NCI-H128 (cell line): ENCODE data around the gene SMIM35.

Experiments used
- DNase-seq: peaks from one replicate; lab custom pipeline; 2025; ENCODE audit not compliant: unreplicated experiment; lab: John Stamatoyannopoulos, UW

The SMIM35 gene

DNA sequence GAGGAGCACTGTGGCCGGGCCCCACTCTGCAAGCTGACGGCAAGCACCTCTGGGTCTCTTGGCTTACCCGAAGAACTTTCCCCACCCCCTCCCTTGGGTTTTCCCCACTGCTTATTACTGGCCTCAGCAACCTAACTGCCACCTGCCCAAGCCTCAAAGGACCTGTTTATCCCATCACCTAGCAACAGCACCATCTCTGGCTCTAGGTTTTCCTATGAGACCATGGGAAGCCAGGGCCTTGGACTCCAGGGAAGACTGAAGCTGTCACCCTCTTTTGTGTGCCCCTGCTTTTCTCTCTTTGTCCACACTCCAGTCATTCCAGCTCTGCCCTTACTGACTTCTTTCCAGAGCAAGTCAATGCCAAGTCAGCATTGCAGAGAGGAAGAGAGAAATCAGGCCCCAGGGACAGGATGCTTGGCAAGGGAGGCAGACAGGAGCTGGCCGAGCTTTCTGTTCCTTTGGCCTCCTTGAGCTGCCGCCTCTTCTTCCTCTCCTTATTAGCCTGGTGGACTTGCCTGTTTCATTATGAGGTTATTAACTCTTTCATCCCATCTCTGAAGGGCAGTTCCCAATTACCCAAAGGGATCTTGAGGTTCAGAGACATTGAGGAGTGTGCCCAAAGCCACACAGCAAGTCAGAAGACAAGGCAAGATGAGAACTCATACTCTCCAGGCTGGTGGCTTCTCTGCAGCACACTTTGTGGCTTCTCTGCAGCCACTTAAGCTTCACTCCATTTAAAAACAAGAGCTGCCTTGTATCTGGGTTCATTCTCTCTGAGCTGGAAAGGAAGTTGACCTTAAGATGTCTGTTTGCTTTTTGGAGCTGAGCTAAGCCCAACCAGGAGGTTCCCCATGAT, at the start of gene SMIM35:
Gene SMIM35, minus strand, starts transcription at position 51 of the 856 bp plus-strand sequence. CDS start 206 bp downstream, outside the sequence.
- no peak for DNase-seq

DNA sequence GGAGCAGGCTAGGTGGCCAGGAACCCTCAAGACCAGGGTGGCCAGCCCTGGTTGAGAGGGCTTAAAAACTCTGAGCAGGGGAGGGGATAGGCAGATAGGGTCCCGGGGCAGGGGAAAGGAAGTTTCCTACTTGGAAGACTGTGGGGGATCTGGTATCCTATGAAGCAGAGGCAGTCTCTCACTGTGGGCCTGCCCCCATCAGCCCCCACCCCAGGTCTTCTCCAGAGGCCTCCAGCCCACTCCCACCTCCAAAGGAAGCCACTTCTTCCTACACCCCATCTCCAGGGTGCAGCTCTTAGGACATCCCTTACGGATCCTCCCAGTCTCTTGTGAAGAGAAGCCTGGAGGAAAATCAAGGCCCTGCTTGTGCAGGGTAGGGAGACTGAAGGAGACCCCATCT, 49.6 kb upstream of the SMIM35 start:
- no peak for DNase-seq

DNA sequence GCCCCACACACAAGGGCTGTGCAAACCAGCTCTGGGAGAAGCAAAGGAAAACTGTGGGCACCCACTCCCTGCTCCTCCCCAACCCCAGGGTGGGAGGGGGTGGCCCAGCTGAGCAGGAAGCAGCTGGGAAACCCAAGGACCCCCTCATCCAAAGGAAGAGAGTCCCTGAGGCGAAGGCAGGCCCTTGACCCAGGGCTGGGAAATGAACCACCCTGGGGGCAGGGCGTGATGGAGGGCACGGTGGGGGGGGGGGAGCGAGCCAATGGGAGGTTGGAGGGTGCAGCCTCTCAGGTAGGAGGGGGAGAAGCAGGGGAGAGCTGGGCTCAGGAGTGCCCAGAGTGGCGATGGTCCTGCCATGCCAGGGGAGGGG, 49.0 kb upstream of the SMIM35 start:
- DNase-seq: no peak

DNA sequence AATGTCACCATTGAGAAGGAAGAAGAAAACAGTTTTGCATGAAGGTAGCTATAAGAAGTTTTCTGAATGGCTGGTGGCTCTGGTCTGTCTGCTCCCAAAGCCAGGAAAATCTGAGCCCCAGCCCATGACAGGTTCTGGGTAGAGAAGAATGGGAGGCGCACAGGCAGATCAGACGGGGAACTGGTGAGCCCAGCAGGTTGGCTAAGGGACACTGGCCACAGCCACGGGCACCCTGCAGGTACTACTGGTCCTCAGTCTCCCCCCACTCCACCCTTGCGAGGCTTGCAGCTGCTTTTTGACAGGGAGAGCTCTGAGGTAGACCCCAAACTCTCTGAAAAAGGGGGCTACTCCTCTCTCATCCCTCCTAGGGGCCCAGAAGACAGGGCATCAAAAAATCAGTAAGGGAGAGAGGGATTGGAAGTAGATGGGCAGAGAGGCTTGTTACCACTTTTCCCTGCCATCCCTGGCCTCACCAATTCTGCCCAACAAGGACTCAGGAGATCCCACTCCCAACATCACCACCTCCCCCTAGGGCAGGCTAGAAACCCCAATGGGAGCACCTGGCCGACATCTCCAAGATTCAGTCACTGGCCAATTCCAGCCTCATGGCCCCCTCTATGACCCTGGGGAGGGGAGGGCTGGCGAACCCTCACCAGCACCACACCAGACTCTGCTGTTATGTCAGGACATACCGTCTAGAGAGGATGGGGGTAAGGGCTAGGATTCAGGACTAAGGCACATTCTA, 48.5 kb upstream of the SMIM35 start:
- DNase-seq: no peak

DNA sequence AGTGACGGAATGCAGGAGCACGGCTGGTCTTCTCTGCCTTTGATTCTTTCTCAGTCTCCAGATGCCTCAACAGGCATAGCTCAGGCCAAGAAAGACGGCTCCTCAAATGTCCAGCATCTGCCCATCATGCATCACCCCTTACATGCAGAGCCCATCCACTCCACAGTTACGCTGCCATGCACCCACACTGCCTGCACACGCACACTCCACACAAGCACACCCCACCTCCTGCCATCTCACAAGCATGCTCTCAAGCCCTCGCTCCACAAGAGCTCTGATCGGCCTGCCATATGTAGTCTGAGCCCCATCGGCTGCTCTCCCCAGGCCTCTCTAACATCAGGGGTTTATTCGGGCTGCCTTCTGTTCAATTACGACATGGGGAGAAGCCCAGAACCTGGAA, 47.1 kb upstream of the SMIM35 start:
- no peak for DNase-seq

DNA sequence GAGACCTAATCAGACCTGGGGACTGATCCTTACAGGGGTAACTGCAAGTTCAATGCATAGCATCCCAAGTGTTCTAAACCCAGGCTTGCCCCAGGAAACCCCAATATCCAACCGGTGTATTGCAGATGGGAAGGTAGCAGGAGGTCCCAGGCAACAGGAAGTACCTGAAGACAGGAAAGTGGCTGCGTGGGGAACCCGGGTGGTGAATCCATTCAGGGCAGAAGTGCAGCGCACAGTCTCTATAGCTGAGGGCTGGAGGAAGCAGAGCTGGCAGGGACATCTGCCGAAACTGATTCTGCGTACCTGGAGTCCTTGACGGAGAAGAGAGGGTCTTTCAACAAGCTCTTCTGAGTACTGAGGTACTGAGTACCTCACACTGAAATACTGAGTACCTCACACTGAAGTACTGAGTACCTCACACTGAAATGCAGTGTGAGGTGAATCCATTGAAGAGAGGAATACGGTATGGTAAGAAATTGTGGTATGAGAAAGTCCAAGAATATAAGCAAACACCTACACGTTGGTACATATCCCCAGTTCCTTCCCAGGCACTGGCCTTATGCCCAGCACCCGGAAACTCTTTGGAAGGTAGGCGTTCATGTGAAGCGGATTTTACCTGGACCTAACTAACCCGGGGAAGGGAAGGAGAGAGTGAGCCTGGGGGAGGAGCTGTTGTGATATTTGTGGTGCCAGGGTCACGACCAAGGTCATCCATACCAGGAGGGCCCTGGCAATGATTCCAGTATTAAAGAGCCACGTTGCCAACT, 45.8 kb upstream of the SMIM35 start:
- DNase-seq: no peak

DNA sequence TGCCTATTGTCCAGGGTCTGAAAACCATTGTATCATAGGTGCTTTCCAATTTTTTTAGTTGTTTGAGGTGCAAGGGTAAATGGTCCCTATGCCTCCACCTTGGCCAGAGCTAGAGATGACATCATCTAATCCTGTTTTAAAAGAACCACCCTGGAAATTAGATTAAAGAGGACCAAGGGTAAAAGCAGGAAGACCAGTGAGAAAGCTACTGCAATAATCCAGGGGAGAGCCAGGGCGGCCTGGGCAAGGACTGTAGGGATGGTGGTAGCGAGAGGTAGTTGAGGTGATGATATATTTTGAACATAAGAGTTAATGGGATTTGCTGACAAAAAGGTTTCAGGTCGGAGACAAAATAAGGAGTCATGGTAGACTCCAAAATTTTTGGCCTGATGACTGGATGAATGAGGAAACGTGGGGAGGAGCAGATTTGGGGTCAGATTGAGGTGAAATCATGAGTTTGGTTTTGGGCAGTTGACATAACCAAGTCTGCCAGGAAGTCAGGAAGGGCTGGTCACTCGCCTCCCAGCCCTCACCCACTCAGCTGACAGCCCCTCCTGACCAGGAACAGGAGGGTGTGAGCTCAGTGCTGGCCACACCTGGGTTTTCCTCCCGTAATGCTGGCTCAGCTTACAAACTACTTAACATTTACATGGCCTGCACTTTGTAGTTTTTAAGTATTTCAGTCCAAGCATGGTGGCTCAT, 42.9 kb upstream of the SMIM35 start:
- no peak for DNase-seq

DNA sequence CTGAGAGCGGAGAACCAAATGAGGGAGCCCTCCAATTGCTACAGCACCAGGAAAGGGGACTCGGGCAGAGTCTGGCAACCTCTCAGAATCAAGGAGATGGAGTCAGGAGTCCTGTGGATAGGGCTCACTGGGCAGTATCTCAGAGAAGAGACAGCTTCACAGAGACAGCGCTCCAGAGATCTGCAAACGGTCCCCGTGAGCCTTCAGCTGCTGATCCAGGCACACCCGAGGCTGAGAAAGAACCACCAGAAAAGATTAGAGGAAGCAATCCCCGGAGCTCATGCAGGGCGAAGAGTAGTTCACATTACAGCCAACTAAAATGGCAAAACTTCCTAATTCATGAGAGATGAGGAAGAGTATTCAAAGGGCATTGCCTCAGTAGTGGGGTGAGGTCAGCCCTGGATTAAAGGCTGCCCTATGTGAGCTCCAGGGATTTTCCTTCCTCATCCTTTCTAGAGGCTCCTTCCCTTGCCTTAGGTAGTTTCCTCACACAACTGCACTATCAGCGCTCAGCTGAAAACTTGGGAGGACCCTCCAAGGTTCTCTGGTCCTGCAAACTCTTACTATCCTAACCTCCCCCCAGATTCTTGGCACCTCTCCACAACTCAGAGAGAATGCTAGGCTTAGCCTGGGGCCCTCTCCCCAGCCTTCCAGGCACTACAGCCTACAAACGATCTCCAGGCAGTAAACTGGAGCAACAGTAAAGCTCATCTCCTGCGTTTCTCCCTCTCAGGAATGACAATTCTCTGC, 42.1 kb upstream of the SMIM35 start:
- no peak for DNase-seq

DNA sequence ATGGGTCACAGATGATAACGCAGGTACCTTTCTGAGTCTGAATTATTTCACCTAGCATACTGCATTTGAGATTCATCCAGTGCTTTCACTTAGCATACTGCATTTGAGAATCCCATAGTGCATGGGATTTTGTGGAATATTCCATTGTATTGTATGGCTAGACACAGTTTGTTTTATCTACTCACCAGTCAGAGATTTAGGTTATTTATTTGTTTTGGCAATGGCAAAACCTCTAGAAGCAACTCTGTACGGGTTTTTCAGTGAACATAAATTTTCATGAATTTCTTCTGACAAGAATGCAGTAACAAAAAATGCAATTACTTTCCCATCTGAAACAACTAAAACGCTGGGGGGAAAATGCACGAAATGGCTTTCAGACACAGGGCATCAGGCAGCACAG, 41.5 kb upstream of the SMIM35 start:
- no peak for DNase-seq

DNA sequence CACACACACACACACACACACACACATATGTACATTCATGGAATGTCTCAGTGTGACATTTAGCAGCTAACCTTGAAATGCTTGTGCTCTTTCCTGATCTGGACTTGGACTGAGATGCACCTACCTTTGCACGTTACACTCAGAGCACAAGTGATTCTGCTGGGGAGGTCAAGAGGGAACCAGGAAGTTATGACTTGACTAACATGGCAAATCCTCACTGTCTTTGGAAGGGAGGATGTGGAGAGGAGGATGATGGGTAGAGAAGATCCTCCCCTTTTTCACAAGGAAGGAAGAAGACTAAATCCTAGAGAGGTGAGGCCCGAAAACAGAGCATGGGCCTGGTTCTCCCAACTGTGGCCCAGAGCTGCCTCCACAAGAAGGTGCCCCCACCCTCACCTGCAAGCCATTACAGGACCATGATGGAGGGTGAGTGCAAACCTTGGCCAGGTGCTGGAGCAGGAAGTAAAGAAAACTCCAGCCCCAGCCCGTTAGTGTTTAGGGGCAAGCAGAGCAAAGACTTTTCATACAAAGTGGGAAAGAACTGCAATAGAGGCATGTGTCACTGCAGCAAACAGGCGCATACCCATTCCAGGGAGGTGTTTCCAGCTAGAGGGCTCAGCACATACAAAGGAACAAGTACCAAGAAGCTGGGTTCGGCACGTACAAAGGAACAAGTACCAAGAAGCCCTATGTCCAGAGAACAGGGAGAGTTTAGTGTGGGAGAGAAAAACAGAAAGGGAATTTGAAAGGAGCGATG, 39.5 kb upstream of the SMIM35 start:
- no peak for DNase-seq

DNA sequence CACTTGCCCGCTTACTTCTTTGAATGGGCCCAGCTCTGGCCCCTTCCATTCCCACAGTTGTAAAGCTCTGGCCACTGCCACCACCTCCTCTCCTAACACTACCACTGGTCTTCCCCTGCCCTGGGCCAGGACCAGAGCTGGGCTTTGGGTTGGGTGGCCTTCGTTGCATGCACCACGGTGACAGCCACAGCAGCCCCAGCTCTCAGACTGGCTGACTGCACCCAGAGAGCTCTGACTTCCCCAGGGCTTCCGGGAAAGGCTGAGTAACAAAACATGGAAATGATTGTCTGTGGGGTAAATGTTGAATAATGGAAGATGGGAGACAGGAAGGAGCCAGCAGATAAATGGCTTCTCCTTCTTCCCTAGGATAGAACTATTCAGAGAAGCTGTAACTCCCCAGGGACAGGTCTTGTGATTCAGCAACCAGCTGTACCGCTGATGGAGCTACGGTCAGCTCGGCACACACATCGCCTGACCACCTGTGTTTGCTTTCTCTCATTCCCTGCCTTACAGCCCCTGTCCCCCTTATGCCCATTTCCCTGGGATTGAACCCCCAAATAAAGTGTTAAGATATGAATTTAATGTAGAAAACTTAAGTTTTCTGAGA, 38.3 kb upstream of the SMIM35 start:
- no peak for DNase-seq

DNA sequence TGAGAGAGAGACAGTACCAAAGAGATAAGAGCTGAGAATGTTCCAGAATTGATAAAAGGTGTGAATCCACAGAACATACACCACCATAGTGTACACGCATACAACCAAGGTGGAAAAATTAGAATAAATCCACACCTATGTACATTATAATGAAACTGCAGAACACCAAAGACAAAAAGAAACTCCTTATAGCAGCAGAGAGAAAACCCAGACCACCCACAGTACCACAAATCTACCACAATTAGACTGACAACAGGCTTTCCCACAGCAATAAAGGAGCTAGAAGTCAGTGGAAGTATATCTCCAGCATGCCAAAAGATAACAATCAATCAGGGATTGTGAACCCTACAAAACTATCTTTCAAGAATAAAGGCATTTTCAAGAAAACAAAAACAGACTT, 34.0 kb upstream of the SMIM35 start:
- no peak for DNase-seq

DNA sequence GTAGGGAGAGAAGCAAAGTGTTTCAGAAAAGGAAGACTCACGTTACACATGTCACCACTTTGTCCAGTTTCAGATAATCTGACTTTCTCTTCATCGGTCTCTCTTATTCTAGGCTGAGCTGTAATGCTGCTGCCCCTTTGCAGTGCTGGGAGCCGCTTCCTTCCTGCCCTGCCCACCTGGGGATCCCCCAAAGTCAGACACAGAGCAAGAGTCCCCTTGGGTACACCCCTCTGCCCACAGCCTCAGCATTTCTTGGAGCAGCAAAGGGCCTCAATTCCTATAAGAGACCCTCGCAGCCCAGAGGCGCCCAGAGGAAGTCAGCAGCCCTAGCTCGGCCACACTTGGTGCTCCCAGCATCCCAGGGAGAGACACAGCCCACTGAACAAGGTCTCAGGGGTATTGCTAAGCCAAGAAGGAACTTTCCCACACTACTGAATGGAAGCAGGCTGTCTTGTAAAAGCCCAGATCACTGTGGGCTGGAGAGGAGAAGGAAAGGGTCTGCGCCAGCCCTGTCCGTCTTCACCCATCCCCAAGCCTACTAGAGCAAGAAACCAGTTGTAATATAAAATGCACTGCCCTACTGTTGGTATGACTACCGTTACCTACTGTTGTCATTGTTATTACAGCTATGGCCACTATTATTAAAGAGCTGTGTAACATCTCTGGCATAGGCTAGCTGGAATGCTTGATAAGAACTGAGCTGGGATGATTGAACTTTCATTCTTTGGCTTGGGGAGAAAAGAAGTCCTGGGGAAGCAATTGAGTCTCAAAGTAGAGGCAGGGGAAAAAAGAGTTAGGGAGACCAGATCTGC, 31.2 kb upstream of the SMIM35 start:
- DNase-seq: no peak

DNA sequence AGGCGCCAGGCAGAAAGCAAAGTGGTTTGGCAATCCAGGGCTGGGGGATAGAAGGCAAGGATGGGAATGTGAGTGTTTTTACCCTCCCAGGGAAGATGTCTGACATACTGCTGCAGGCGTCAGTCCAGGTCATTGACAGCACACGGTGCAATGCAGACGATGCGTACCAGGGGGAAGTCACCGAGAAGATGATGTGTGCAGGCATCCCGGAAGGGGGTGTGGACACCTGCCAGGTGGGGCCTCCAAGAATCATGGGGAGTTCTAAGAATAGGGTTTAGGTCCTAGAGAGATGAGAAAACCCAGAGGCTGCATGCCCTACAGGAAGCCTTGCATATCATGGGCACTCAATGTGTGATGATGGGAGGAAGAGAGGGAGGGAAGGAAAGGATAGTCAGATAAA, 28.3 kb upstream of the SMIM35 start:
- no peak for DNase-seq

DNA sequence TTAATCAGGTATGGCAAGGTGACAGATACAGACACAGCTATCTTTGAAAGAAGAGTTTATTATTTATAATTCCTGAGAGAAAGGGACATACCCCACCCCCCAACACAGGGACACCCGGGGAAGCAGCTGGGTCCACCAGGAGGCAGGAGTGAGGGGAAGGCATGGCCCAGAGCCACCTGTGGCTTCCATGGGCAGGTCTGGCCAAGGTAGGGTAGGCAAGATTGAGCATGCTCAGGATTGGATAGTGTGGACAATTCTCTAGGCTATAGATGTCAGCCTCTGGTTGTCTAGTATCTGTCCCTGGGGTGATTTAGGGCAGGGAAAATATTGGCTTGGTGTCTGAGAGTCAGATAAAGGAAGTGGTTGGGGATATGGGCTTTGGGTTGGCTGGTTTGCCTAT, 27.5 kb upstream of the SMIM35 start:
- DNase-seq: no peak

DNA sequence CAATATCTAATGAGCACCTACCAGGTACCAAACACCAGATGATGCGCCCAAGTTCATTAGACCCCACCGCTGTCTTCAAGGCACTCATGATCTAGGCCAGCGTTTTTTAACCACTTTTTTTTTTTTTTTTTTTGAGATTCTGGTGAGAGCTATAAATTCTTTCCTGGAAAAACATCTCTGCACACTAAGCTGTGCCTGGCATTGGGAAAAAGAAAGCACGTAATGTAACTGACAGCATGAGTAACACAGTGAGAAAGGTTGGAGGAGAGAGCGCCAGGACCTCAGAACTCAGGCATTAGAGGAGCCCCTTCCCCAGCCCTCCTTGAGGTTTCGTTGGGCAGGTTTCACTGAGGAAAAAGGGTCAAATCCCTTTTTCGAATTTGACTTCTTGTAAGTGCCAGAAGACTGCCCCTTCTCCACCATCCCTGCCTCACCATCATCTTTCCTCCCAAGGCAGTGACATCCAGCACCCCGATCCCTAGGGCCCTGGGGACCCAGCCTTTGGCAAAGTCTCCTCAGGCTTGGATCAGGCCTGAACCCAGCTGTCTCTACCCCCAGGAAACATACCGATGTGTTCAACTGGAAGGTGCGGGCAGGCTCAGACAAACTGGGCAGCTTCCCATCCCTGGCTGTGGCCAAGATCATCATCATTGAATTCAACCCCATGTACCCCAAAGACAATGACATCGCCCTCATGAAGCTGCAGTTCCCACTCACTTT, 26.1 kb upstream of the SMIM35 start:
- no peak for DNase-seq

DNA sequence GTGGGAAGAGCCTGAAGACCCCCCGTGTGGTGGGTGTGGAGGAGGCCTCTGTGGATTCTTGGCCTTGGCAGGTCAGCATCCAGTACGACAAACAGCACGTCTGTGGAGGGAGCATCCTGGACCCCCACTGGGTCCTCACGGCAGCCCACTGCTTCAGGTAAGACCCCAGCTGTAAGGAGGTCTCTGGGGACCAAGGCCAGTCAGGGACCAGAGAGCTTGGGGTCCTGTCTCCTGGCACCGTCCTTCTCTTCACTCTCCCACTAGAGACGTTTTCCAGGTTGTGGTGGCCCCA, 24.9 kb upstream of the SMIM35 start:
- no peak for DNase-seq
